ENCODE data around the gene CACNA1C. TPM values are rescaled to one million over a fixed set of nuclear protein-coding genes. Genes with fewer than 3 reads are reported as not detected.

Gene CACNA1C
- polyA plus RNA-seq, 1 of the 3 experiments (the other 2 are of a cell fraction) = 1.5 TPM

DNA sequence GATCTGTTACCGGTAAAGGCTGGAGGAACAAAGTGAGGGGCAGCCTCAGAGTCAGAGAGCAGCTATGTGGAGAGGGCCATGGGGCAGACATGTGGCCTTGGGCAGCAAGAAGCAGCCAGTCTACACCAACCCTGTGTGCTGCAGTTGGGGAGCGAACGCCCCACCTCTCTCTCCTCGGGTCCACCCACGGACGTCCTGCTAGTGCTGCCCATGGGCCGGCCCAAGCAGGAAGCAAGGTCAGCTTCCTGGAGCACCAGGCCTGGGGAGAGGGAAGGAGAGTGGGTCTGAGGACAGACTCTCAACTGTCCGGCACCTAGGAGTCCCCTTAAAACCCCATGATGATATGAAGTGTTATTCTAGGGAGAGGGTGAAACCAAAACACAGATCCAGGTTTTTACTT, 487.2 kb downstream of the CACNA1C start:
- POLR2A ChIA-PET = no interaction called here
- WGBS (ENCODE audit: low lambda C conversion rate) = 82% methylated on average over 5 of the region's 8 CpGs
- no peak overlapping the region for H3K4me2 ChIP-seq
- no peak overlapping the region for H3K27ac ChIP-seq (ENCODE audit: low read depth in 2 of 2, low read length in 1 of 2)
- H3K4me3 ChIP-seq (ENCODE audit: low read depth in 2 of 2, low read length in 1 of 2) = no peak overlapping the region
- H3K4me1 ChIP-seq (ENCODE audit: control insufficient read depth in 1 of 2, insufficient read depth in 2 of 2, low read depth in 1 of 2, low read length in 1 of 2) = no peaks in the 10 kb centered on the region; a peak in 1 of 4 replicates
- H3K9me2 ChIP-seq = no peaks in the 10 kb centered on the region
- no peaks in the 10 kb centered on the region for H3K9me3 ChIP-seq
- H3K27me3 ChIP-seq (ENCODE audit: insufficient read depth) = no peaks in the 10 kb centered on the region
- H3K36me3 ChIP-seq (replicated peaks in 1 of 2; ENCODE audit: control insufficient read depth in 1 of 2, insufficient read depth in 2 of 2, low read length in 1 of 2) = no peaks in the 10 kb centered on the region
- no peaks in the 10 kb centered on the region for H3K79me2 ChIP-seq (ENCODE audit: insufficient read depth)
- TF ChIP-seq SMC3 (IDR thresholded peaks at IDR 0.05; ENCODE audit: low read depth, low read length) = no peak
- TF ChIP-seq, protein P1, sequence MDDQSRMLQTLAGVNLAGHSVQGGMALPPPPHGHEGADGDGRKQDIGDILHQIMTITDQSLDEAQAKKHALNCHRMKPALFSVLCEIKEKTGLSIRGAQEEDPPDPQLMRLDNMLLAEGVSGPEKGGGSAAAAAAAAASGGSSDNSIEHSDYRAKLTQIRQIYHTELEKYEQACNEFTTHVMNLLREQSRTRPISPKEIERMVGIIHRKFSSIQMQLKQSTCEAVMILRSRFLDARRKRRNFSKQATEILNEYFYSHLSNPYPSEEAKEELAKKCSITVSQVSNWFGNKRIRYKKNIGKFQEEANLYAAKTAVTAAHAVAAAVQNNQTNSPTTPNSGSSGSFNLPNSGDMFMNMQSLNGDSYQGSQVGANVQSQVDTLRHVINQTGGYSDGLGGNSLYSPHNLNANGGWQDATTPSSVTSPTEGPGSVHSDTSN (IDR thresholded peaks at IDR 0.05) = no peak
- TF ChIP-seq FOSL2 (IDR thresholded peaks at IDR 0.05; ENCODE audit: borderline replicate concordance, low read depth) = no peak
- TF ChIP-seq RFX5 (IDR thresholded peaks at IDR 0.05; ENCODE audit: low read length) = no peak
- TF ChIP-seq, protein P2, sequence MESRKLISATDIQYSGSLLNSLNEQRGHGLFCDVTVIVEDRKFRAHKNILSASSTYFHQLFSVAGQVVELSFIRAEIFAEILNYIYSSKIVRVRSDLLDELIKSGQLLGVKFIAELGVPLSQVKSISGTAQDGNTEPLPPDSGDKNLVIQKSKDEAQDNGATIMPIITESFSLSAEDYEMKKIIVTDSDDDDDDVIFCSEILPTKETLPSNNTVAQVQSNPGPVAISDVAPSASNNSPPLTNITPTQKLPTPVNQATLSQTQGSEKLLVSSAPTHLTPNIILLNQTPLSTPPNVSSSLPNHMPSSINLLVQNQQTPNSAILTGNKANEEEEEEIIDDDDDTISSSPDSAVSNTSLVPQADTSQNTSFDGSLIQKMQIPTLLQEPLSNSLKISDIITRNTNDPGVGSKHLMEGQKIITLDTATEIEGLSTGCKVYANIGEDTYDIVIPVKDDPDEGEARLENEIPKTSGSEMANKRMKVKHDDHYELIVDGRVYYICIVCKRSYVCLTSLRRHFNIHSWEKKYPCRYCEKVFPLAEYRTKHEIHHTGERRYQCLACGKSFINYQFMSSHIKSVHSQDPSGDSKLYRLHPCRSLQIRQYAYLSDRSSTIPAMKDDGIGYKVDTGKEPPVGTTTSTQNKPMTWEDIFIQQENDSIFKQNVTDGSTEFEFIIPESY (IDR thresholded peaks at IDR 0.05; ENCODE audit: borderline replicate concordance, low read depth) = no peak
- TF ChIP-seq, protein P3, sequence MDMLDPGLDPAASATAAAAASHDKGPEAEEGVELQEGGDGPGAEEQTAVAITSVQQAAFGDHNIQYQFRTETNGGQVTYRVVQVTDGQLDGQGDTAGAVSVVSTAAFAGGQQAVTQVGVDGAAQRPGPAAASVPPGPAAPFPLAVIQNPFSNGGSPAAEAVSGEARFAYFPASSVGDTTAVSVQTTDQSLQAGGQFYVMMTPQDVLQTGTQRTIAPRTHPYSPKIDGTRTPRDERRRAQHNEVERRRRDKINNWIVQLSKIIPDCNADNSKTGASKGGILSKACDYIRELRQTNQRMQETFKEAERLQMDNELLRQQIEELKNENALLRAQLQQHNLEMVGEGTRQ (IDR thresholded peaks at IDR 0.05; ENCODE audit: borderline replicate concordance, low read depth, low read length) = no peak
- no peak for TF ChIP-seq RXRA (IDR thresholded peaks at IDR 0.05; ENCODE audit: borderline replicate concordance, low read depth)
- no peak for TF ChIP-seq YY1 (IDR thresholded peaks at IDR 0.05; ENCODE audit: low read depth)
- no peak for TF ChIP-seq SIN3A (IDR thresholded peaks at IDR 0.05; ENCODE audit: borderline replicate concordance, low read depth, low read length)
- TF ChIP-seq POLR2AphosphoS5 (IDR thresholded peaks at IDR 0.05; ENCODE audit: low read depth, low read length) = no peak
- no peak for TF ChIP-seq FOXJ3 (CRISPR knock-in tag; IDR thresholded peaks at IDR 0.05)
- no peak for TF ChIP-seq MEF2A (IDR thresholded peaks at IDR 0.05; ENCODE audit: borderline replicate concordance, low read depth)
- no peak for TF ChIP-seq RCOR1 (IDR thresholded peaks at IDR 0.05; ENCODE audit: low read length)
- TF ChIP-seq, protein P4, sequence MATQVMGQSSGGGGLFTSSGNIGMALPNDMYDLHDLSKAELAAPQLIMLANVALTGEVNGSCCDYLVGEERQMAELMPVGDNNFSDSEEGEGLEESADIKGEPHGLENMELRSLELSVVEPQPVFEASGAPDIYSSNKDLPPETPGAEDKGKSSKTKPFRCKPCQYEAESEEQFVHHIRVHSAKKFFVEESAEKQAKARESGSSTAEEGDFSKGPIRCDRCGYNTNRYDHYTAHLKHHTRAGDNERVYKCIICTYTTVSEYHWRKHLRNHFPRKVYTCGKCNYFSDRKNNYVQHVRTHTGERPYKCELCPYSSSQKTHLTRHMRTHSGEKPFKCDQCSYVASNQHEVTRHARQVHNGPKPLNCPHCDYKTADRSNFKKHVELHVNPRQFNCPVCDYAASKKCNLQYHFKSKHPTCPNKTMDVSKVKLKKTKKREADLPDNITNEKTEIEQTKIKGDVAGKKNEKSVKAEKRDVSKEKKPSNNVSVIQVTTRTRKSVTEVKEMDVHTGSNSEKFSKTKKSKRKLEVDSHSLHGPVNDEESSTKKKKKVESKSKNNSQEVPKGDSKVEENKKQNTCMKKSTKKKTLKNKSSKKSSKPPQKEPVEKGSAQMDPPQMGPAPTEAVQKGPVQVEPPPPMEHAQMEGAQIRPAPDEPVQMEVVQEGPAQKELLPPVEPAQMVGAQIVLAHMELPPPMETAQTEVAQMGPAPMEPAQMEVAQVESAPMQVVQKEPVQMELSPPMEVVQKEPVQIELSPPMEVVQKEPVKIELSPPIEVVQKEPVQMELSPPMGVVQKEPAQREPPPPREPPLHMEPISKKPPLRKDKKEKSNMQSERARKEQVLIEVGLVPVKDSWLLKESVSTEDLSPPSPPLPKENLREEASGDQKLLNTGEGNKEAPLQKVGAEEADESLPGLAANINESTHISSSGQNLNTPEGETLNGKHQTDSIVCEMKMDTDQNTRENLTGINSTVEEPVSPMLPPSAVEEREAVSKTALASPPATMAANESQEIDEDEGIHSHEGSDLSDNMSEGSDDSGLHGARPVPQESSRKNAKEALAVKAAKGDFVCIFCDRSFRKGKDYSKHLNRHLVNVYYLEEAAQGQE (IDR thresholded peaks at IDR 0.05; ENCODE audit: low read depth, low read length) = no peak
- TF ChIP-seq JUND (IDR thresholded peaks at IDR 0.05) = no peak
- no peak for TF ChIP-seq NFIC (IDR thresholded peaks at IDR 0.05; ENCODE audit: borderline replicate concordance)
- TF ChIP-seq, protein P5, sequence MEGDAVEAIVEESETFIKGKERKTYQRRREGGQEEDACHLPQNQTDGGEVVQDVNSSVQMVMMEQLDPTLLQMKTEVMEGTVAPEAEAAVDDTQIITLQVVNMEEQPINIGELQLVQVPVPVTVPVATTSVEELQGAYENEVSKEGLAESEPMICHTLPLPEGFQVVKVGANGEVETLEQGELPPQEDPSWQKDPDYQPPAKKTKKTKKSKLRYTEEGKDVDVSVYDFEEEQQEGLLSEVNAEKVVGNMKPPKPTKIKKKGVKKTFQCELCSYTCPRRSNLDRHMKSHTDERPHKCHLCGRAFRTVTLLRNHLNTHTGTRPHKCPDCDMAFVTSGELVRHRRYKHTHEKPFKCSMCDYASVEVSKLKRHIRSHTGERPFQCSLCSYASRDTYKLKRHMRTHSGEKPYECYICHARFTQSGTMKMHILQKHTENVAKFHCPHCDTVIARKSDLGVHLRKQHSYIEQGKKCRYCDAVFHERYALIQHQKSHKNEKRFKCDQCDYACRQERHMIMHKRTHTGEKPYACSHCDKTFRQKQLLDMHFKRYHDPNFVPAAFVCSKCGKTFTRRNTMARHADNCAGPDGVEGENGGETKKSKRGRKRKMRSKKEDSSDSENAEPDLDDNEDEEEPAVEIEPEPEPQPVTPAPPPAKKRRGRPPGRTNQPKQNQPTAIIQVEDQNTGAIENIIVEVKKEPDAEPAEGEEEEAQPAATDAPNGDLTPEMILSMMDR (IDR thresholded peaks at IDR 0.05) = no peak
- TF ChIP-seq TCF12 (IDR thresholded peaks at IDR 0.05) = no peak
- H2AFZ ChIP-seq (ENCODE audit: low read depth) = no peak overlapping the region
- H3K9ac ChIP-seq = no peak overlapping the region
- H3F3A ChIP-seq (replicated peaks; ENCODE audit: insufficient read depth) = no peaks in the 10 kb centered on the region
- DNase-seq = no peak
- no peaks in the 10 kb centered on the region for H4K20me1 ChIP-seq (ENCODE audit: insufficient read depth)
- CTCF ChIA-PET = no interaction called here
